GM12878 (cell line): Measurements from ENCODE around the gene SMIM10.

ENCODE experiments used
- CHD1 ChIP-seq: IDR thresholded peaks from 2 replicates; pipeline ENCODE4 v1.6.1; 2012; ENCODE audit warnings: low read depth, low read length, improper control_type of control experiment
- CHD2 ChIP-seq: IDR thresholded peaks from 2 replicates; pipeline ENCODE4 v1.6.1; 2011; ENCODE audit warnings: low read depth, low read length, improper control_type of control experiment, borderline replicate concordance
- JUNB ChIP-seq: IDR thresholded peaks from 2 replicates; pipeline ENCODE4 v1.6.1; 2016; ENCODE audit warnings: antibody characterized with exemption, mild to moderate bottlenecking
- KDM1A ChIP-seq: fragments of 200-600 bp; sonication (generic); IDR thresholded peaks from 2 replicates; pipeline ENCODE4 v1.6.1; 2016; ENCODE audit warnings: borderline replicate concordance
- POLR2AphosphoS5 ChIP-seq: IDR thresholded peaks from 2 replicates; pipeline ENCODE4 v1.6.1; 2011; ENCODE audit warnings: mild to moderate bottlenecking, low read length, inconsistent platforms
- RELA ChIP-seq: fragments of 450-650 bp; IDR thresholded peaks from 2 replicates; pipeline ENCODE4 v1.8.0; 2014; ENCODE audit warnings: borderline replicate concordance; ENCODE audit not compliant: partially characterized antibody
- SP1 ChIP-seq: IDR thresholded peaks from one replicate; pipeline ENCODE4 v1.6.1; 2011; ENCODE audit warnings: low read depth, low read length
- SPI1 ChIP-seq: IDR thresholded peaks from 2 replicates; pipeline ENCODE4 v1.6.1; 2011; ENCODE audit warnings: low read depth, mild to moderate bottlenecking, low read length, moderate library complexity, borderline replicate concordance; ENCODE audit not compliant: insufficient read depth
- YY1 ChIP-seq: IDR thresholded peaks from 2 replicates; pipeline ENCODE4 v1.6.1; 2011; ENCODE audit warnings: low read depth, mild to moderate bottlenecking, low read length
- ZNF24 ChIP-seq: fragments of 450-650 bp; IDR thresholded peaks from 2 replicates; pipeline ENCODE4 v1.6.1; 2017; ENCODE audit warnings: antibody characterized with exemption, mild to moderate bottlenecking
- TF ChIP-seq, protein P1 (sequence below): IDR thresholded peaks from 2 replicates; pipeline ENCODE4 v1.6.1; 2012; ENCODE audit warnings: low read depth, low read length, improper control_type of control experiment
- TF ChIP-seq, protein P2 (sequence below): IDR thresholded peaks from 2 replicates; pipeline ENCODE4 v1.6.1; 2012; ENCODE audit warnings: low read length, inconsistent platforms
- TF ChIP-seq, protein P3 (sequence below), 3 experiments: IDR thresholded peaks in 2 of 3; conservative IDR thresholded peaks in 1 of 3; 2 replicates each; pipeline ENCODE4 v1.5.1; 2011; ENCODE audit warnings: low read depth in 3 of 3, low read length in 3 of 3, mild to moderate bottlenecking in 3 of 3, control low read depth in 2 of 3, moderate library complexity in 2 of 3, inconsistent platforms in 1 of 3, mixed read lengths in 1 of 3; ENCODE audit not compliant: control insufficient read depth in 2 of 3, insufficient read depth in 1 of 3; ENCODE audit errors: extremely low read depth in 1 of 3
- TF ChIP-seq, protein P4 (sequence below): fragments of 450-650 bp; IDR thresholded peaks from 2 replicates; pipeline ENCODE4 v1.6.1; 2017; ENCODE audit warnings: low read depth, mild to moderate bottlenecking, moderate library complexity

DNA sequence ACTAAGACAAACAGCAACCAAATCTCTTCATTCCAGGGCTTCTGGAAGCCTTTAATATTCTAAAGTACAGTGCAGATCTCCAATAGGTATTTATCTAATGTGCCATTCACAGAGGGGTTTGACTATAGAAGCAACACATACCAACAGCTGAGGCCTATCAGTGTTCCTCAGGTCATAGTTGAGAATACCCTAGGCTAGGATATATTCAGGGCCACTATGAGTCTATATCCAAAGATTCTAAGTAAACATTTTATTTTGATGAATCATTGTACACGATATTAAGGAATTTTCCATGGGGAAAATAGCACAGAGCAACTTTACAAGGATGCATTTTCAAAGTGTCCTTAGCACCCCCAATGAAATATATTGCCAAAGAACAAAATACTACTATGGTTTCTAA lies 9.7 kb downstream of the SMIM10 start:
- TF ChIP-seq RELA (no peak), KDM1A (no peak), SP1 (no peak), CHD1 (no peak), ZNF24 (no peak), POLR2AphosphoS5 (no peak), YY1 (no peak), SPI1 (no peak), JUNB (no peak), CHD2 (no peak)
- TF ChIP-seq, protein P1, sequence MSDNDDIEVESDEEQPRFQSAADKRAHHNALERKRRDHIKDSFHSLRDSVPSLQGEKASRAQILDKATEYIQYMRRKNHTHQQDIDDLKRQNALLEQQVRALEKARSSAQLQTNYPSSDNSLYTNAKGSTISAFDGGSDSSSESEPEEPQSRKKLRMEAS, result no peak
- TF ChIP-seq, protein P2, sequence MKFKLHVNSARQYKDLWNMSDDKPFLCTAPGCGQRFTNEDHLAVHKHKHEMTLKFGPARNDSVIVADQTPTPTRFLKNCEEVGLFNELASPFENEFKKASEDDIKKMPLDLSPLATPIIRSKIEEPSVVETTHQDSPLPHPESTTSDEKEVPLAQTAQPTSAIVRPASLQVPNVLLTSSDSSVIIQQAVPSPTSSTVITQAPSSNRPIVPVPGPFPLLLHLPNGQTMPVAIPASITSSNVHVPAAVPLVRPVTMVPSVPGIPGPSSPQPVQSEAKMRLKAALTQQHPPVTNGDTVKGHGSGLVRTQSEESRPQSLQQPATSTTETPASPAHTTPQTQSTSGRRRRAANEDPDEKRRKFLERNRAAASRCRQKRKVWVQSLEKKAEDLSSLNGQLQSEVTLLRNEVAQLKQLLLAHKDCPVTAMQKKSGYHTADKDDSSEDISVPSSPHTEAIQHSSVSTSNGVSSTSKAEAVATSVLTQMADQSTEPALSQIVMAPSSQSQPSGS, result no peak
- TF ChIP-seq, protein P3, sequence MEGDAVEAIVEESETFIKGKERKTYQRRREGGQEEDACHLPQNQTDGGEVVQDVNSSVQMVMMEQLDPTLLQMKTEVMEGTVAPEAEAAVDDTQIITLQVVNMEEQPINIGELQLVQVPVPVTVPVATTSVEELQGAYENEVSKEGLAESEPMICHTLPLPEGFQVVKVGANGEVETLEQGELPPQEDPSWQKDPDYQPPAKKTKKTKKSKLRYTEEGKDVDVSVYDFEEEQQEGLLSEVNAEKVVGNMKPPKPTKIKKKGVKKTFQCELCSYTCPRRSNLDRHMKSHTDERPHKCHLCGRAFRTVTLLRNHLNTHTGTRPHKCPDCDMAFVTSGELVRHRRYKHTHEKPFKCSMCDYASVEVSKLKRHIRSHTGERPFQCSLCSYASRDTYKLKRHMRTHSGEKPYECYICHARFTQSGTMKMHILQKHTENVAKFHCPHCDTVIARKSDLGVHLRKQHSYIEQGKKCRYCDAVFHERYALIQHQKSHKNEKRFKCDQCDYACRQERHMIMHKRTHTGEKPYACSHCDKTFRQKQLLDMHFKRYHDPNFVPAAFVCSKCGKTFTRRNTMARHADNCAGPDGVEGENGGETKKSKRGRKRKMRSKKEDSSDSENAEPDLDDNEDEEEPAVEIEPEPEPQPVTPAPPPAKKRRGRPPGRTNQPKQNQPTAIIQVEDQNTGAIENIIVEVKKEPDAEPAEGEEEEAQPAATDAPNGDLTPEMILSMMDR (IDR thresholded peaks at IDR 0.05 in 2 of 3, conservative IDR thresholded peaks at IDR 0.05 in 1 of 3; ENCODE audit: control insufficient read depth in 2 of 3, extremely low read depth in 1 of 3, insufficient read depth in 1 of 3, low read depth in 3 of 3, low read length in 3 of 3), result no peak
- TF ChIP-seq, protein P4, sequence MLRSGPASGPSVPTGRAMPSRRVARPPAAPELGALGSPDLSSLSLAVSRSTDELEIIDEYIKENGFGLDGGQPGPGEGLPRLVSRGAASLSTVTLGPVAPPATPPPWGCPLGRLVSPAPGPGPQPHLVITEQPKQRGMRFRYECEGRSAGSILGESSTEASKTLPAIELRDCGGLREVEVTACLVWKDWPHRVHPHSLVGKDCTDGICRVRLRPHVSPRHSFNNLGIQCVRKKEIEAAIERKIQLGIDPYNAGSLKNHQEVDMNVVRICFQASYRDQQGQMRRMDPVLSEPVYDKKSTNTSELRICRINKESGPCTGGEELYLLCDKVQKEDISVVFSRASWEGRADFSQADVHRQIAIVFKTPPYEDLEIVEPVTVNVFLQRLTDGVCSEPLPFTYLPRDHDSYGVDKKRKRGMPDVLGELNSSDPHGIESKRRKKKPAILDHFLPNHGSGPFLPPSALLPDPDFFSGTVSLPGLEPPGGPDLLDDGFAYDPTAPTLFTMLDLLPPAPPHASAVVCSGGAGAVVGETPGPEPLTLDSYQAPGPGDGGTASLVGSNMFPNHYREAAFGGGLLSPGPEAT, result no peak
